GM19025 (cell line): ENCODE results near the gene ZYG11A.
"Not testable (repeated sequence)": the region's sequence is repeated elsewhere in the genome, so short reads cannot be mapped to it uniquely, and the experiment has no call there.

ENCODE experiments used
- ATAC-seq: cut with Tn5 transposase; IDR thresholded peaks from one replicate; pipeline ENCODE4 v1.9.1; 2021; ENCODE audit warnings: mild to moderate bottlenecking, low read depth, moderate library complexity; ENCODE audit not compliant: unreplicated experiment

Gene ZYG11A

DNA sequence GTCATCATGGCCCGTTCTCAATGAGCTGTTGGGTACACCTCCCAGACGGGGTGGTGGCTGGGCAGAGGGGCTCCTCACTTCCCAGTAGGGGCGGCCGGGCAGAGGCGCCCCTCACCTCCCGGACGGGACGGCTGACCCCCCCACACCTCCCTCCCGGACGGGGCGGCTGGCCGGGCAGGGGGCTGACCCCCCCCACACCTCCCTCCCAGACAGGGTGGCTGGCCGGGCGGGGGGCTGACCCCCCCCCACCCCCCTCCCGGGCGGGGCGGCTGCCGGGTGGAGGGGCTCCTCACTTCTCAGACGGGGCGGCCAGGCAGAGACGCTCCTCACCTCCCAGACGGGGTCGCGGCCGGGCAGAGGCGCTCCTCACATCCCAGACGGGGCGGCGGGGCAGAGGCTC is 27.2 kb downstream of the ZYG11A start:
- ATAC-seq = not testable (repeated sequence)

GRCh38 chr1:52876843-52877242 is 34.3 kb downstream of the ZYG11A start:
- no peak for ATAC-seq

- no peak for ATAC-seq
Observed at GRCh38 chr1:52877554-52877953, 35.0 kb downstream of the ZYG11A start.

DNA sequence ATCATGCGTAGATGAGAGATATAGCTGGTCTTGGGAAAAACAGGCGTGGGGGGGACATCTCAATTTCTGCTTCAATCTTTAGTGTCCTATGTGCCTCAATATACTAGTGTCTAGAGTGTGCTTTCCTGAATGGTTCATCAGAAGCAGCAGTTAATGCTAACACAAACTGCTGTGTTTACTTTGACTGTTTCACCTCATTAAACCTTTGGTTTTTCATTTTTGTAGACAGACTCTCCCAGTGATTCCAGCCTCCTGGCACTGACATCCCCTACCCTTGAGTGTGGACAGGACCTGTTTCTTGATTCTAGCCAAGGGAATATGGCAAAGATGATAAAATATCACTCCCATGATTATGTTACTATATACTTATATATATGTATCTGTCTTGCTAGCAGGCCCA is 37.6 kb downstream of the ZYG11A start:
- no peak for ATAC-seq

GRCh38 chr1:52887483-52887882 is 44.9 kb downstream of the ZYG11A start:
- ATAC-seq = no peak

- no peak for ATAC-seq
Observed at GRCh38 chr1:52892424-52893215, 50.1 kb downstream of the ZYG11A start.

DNA sequence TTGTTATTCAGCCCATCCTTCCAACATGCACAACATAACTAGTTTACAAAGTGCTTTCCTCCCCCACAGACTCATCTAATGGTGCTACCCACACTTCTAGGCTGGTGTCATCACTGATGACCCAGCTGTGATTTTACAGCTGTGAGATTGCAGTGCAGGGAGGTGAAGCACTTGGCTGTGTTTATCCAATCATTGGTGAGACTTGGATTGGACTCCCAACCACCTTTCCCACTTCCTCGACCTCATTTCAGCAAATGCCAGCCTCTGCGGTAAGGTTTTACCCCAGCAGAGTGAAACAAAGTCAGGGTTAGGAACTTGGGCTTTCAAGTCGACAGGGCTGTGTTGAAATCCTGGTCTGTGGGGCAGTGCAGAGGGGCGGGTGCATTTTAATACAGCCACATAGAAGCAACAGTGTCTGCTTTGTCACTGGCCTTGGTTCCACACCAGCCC is 56.9 kb downstream of the ZYG11A start:
- no peak for ATAC-seq

DNA sequence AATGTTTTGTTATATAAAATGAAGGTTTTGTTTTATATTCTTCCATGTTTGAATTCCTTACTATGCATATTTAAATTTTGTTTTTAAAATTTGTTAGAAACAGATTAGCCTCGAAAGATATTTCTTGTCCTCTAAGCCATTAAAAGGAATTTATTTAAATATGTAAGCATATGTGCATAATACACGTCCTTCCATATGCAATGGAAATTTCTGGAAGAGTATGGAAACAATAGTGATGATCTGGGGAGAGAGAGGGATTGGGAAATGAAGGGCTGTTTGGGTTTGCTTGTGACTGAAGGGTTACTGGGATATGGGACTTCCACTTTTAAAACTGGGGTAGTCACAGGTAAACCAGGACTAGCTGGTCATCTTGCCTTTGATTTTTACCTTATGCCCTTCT is 57.8 kb downstream of the ZYG11A start:
- ATAC-seq = no peak

DNA sequence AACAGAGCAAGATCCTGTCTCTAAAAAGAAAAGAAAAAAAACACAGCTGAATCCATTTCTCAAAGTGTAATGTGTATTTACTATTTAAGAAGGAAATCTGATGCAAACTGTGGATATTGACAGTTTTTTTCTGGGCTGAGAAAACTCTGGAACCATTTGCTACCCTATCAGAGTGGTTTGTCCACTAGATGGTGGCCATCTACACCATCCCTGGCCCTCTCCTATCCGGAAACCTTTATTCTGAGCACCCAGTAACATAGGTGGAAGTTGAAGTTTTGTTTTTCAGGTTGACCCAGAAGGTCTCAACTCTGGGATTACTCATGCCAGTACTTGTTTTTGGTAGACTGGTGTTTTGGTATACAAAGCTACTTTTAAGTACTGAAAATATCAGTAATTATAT is 58.8 kb downstream of the ZYG11A start:
- ATAC-seq = no peak

DNA sequence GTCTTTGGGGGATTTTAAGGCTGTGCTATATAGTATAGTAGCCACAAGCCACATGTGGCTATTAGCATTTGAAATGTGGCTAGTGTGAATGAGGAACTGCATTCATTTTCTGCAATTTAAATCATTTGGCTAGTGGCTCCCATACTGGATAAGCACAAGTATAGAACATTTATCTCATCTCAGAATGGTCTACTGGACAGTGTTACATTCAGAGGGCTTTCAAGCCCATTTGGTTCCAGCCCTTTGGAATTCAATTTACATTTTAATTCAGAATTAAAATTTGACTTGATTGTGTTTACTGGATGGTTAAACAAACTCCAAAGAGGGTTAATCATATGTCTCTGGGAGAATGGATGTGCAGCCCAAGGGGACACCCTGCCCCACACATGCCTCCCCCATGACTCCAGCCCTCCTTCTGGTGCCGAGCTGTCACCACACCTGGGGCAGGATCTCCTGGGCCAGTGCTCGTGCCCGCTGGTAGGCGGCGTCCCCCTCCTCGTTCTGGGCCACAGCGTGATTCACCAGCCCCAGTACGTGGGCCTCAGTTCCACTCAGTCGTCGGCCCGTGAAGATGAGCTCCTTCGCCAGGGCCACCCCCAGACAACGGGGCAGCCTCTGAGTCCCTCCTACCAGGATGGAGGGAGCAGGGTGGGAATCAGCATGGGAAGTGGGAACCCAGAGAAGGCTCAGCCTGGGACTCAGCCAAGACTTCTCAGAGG is 61.8 kb downstream of the ZYG11A start:
- no peak for ATAC-seq

- ATAC-seq = no peak
Observed at GRCh38 chr1:52904927-52905698, 62.6 kb downstream of the ZYG11A start.

- ATAC-seq = no peak
Observed at GRCh38 chr1:52906135-52906603, 63.6 kb downstream of the ZYG11A start.

- ATAC-seq = no peak
Observed at GRCh38 chr1:52907068-52907811, 64.7 kb downstream of the ZYG11A start.

- no peak for ATAC-seq
Observed at GRCh38 chr1:52907812-52908153, 65.2 kb downstream of the ZYG11A start.

DNA sequence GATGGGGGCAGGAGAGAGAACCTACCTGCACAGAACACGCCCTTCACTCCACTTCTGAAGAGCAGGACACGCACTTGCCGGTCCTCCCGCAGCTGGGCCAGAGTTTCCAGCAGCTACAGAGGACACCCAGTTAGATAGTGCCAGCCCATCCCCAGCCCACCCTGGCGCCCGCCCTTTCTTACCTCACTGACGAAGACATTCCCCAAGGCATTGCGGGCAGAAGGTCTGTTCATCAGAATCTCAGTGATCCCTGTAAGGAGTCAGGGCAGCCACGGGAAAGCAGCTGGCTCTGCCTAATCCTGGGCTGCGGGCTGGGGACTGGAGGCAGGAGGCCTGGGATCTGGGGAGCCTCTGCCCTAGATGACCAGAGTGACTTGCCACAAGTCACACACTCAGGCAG is 69.0 kb downstream of the ZYG11A start:
- ATAC-seq = no peak

DNA sequence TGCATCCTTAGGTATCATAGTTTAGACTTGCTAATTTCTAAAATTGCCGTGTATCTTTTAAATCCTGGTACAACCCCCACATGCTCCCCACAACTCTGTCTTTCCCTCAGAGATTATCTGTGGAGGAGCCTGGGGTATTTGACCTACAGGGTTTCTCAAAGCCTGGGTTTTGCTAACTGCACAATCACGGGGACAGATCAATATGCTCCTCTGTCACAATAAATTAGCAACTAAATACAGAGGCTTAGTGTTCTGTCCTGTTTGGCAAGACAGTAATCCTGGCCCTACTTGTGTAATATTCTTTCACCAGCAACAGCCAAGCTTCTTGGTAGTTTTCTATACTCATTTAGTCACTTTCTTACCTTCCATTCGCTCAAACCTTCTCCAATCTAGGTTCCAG is 70.5 kb downstream of the ZYG11A start:
- no peak for ATAC-seq

GRCh38 chr1:52913537-52913936 is 71.0 kb downstream of the ZYG11A start:
- no peak for ATAC-seq

DNA sequence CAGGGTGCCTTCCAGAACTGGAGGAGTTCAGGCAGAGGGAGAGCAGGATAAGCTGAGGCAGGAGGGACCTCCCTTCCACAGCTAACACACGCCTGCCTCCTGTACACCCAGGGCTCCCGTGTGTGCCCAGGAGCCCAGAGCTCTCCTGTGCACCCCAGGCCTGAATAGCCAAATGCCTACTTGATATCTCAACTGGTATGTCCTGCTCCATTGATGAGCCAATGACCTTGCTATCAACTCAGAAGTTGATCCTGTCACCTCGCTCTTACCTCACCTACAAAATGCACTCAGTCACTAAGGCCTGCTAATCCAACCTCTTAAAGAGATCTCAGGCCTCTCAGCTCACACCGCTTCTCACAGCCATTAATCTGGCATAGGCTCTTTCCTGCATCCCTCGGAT is 71.9 kb downstream of the ZYG11A start:
- ATAC-seq = no peak

- no peak for ATAC-seq
Observed at GRCh38 chr1:52915211-52915854, 72.8 kb downstream of the ZYG11A start.

DNA sequence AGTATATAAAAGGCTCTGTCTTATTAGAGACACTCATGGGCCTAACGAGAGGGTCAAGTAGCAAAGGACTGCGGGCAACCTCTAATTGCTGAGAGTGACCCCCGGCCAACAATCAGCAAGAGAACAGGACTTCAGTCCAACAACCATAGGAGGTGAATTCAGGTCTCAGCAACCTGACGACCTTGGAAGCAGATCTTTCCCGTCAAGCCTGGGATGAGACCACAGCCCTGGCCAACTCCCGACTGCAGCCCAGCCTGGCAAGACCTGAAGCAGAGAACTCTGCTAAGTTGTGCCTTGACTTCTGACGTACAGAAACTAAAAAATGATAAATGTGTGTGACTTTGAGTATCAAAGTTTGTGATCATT is 73.3 kb downstream of the ZYG11A start:
- ATAC-seq = no peak
